Stimulated activated naive CD8-positive, alpha-beta T cell treated with anti-CD3 and anti-CD28 coated beads, Interleukin-15, amount 100 ng/mL, for 72 hours (primary cell): ENCODE measurements around the gene SPHK2.

Source experiments
- ATAC-seq: fragments of 150-1000 bp; cut with Tn5 transposase; 2 replicates; pipeline ENCODE4 v1.10.0; 2021; ENCODE audit warnings: mild to moderate bottlenecking, moderate library complexity
- DNase-seq, 2 donors: peaks; one replicate each; pipeline ENCODE4 v3.0.0; 2021 to 2022
- H3K27ac Mint-ChIP-seq, 2 donors: one replicate each; pipeline ENCODE4 v1.8.0; 2022; ENCODE audit warnings: mild to moderate bottlenecking in 2 of 2, mixed read lengths in 2 of 2, moderate library complexity in 2 of 2
- H3K27me3 Mint-ChIP-seq: one replicate; pipeline ENCODE4 v1.8.0; 2022; ENCODE audit warnings: mixed read lengths
- H3K4me1 Mint-ChIP-seq: one replicate; pipeline ENCODE4 v1.8.0; 2022; ENCODE audit warnings: mild to moderate bottlenecking, mixed read lengths
- H3K4me3 Mint-ChIP-seq, 2 donors: one replicate each; pipeline ENCODE4 v1.8.0; 2022; ENCODE audit warnings: mild to moderate bottlenecking in 2 of 2, mixed read lengths in 2 of 2, moderate library complexity in 1 of 2
- H3K9me3 Mint-ChIP-seq, 2 donors: one replicate each; pipeline ENCODE4 v1.8.0; 2022; ENCODE audit warnings: mixed read lengths in 2 of 2

Gene SPHK2

GRCh38 chr19:48614436-48615230 is 4.7 kb upstream of the SPHK2 start, which contains the start of gene FAM83E:
Gene FAM83E (minus strand): TSS chr19:48615076. CDS start chr19:48613372, 1,704 bp downstream.
- Mint-ChIP-seq H3K27me3 (no peaks in the 10 kb centered on the region), H3K27ac (peak within 1 kb of the TSS in 1 of 2 donors; percentile 100), H3K9me3 (no peaks in the 10 kb centered on the region), H3K4me3 (peak within 1 kb of the TSS in 1 of 2 donors; percentile 89), H3K4me1 (peaks cover 47% of the 10 kb centered on the region)
- no peak for DNase-seq
- ATAC-seq = no peak

DNA sequence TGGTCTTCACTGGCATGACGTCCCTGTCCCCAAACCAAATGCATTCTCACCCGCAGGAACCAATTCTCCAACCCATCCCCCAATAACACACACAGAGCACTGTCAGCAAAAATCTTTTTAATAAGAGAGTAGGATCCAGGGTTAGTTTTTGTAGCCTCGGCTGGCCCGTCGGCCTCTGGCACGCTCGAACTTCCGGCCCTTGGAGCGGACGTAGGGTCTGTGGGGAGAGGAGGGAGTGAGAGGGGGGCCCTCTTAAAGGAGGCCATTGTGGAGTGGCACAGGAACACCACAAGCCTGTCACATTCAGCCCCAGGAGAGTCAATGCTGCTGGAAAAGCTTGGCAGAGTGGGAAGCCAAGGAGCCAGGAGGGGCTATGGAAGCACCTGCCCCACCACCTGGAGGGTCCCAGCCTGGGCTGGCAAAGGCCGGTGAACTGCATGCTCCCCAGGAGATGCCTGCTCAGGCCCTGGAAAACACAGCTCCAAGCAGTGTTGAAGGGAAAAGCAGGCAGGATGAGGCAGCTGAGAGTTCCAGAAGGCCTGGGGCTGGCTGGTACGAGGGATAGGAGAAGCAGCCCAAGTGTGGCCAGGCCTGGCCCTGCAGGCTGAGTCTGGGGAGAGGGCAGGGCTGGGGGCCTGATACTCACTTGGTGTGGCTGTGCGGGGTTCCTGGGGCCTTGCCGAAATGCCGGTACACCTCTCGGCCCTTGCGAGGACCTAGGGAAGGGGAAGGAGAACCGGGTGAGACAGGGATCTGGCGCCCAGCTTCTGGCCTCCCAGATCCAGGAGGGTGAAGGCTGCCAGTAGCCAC is 3.9 kb upstream of the SPHK2 start:
- H3K27me3 Mint-ChIP-seq = no peaks in the 10 kb centered on the region
- H3K4me1 Mint-ChIP-seq = peaks cover 54% of the 10 kb centered on the region
- no peak for ATAC-seq
- H3K4me3 Mint-ChIP-seq = peak overlapping the region in 1 of 2 donors; percentile 89
- peak overlapping the region in 1 of 2 donors; percentile 100 for H3K27ac Mint-ChIP-seq
- no peaks in the 10 kb centered on the region for H3K9me3 Mint-ChIP-seq
- no peak for DNase-seq

DNA sequence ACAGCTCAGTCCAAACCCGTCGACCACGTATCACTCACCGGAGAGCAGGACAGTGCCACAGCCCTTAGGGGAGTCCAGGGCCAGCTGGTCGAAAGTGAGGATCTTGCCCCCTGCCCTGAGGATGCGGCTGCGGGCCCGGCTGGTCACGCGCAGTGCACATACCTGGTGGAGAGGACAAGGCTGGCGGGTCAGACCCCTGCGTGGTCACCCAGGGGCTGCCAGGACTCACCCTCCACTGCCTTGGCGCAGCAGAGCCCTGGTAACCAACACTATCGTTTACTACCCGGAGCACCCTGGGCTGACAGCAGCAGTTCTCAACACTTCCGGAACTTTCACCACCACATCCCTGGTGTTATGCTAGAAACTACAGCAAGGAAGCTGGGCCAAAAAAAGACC is 3.3 kb upstream of the SPHK2 start:
- no peaks in the 10 kb centered on the region for H3K27me3 Mint-ChIP-seq
- DNase-seq (no peak), ATAC-seq (no peak)
- H3K4me3 Mint-ChIP-seq = peak overlapping the region; percentile 89 to 94
- no peaks in the 10 kb centered on the region for H3K9me3 Mint-ChIP-seq
- peak overlapping the region; percentile 69 to 100 for H3K27ac Mint-ChIP-seq
- peaks cover 55% of the 10 kb centered on the region for H3K4me1 Mint-ChIP-seq

DNA sequence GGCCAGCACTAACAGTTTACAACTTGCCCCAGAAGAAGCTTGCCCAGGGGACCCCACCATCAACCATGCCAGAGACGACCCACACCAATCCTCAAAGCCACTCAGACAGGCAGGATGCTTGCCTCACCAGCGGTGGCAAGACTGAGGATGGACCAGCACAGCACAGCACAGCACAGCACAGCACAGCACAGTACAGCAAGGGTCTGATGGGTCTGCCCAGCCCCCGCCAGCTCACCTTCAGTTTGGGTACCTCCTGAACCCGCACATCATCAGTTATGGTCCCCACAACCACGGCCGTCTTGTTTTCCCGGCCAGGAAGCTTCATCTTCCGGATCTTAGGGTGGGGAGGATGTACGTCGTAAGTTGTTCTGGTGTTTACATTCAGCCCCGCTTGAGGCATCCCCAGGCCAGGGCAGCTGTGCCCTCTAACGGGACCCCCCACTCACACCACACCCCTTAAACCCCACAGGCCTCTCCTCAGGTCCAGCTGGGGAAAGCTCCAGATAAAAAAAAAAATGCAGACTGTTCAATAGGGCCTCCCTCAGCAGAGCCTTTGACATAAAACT is 2.7 kb upstream of the SPHK2 start:
- DNase-seq (no peak), ATAC-seq (no peak)
- Mint-ChIP-seq H3K27me3 (no peaks in the 10 kb centered on the region), H3K4me1 (peaks cover 60% of the 10 kb centered on the region), H3K27ac (peak overlapping the region; percentile 69 to 100), H3K4me3 (peak overlapping the region; percentile 89 to 94), H3K9me3 (no peaks in the 10 kb centered on the region)

GRCh38 chr19:48617146-48617937 is 2.0 kb upstream of the SPHK2 start:
- no peaks in the 10 kb centered on the region for H3K9me3 Mint-ChIP-seq

GRCh38 chr19:48618278-48618915 is 909 bp upstream of the SPHK2 start:
- H3K27ac Mint-ChIP-seq = peak overlapping the region; percentile 98 to 100

More at GRCh38 chr19:48617146-48617937, 2.0 kb upstream of the SPHK2 start:
- peaks cover 66% of the 10 kb centered on the region for H3K4me1 Mint-ChIP-seq
- DNase-seq (no peak), ATAC-seq (no peak)
- H3K27ac Mint-ChIP-seq = peak overlapping the region; percentile 98 to 100
- peak overlapping the region; percentile 89 to 94 for H3K4me3 Mint-ChIP-seq
- no peaks in the 10 kb centered on the region for H3K27me3 Mint-ChIP-seq

GRCh38 chr19:48619692-48620585 is 633 bp downstream of the SPHK2 start:
- Mint-ChIP-seq H3K27me3 (no peaks in the 10 kb centered on the region), H3K4me1 (peaks cover 83% of the 10 kb centered on the region), H3K27ac (peak overlapping the region; percentile 98 to 100), H3K9me3 (no peaks in the 10 kb centered on the region), H3K4me3 (peak overlapping the region; percentile 89 to 94)
- DNase-seq (no peak), ATAC-seq (no peak)

More at GRCh38 chr19:48618278-48618915, 909 bp upstream of the SPHK2 start:
- Mint-ChIP-seq H3K4me3 (peak overlapping the region; percentile 89 to 94), H3K4me1 (peaks cover 75% of the 10 kb centered on the region), H3K9me3 (no peaks in the 10 kb centered on the region), H3K27me3 (no peaks in the 10 kb centered on the region)
- no peak for DNase-seq
- ATAC-seq = no peak

DNA sequence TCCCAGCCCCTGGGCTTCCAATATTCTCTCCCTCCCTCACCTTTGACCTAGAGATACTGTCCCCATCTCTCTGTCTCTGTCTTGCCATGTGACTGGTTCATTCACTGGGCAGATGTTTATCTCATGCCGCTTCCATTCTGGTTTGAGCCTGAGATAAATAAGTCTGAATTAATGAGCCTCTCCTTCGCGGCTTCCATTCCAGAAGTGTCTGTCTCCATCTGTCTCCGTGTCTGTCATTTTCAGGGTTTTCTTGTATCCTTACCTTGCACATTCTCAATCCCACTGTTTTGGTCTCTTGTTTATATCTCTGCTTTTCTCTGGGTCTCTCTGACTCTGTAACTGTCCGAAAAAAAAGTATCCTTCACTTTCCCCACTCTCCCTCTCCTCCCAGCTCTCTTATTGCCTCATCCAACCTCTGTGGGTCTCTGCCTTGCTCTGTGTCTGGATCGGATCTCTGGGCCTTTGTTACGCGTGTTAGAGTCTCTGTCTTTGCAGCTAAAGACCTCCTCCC is 4.3 kb downstream of the SPHK2 start:
- DNase-seq = no peak
- H3K9me3 Mint-ChIP-seq = no peaks in the 10 kb centered on the region
- H3K4me1 Mint-ChIP-seq = peaks cover 83% of the 10 kb centered on the region

GRCh38 chr19:48624067-48624594 is 4.8 kb downstream of the SPHK2 start:
- peak overlapping the region; percentile 95 to 96 for H3K27ac Mint-ChIP-seq
- ATAC-seq (peak; percentile 81), DNase-seq (peak; percentile 98)
- H3K27me3 Mint-ChIP-seq = no peaks in the 10 kb centered on the region
- no peaks in the 10 kb centered on the region for H3K9me3 Mint-ChIP-seq
- H3K4me1 Mint-ChIP-seq = peaks cover 85% of the 10 kb centered on the region
- H3K4me3 Mint-ChIP-seq = peak overlapping the region; percentile 92 to 94

More for the DNA sequence above, 4.3 kb downstream of the SPHK2 start:
- peak overlapping the region; percentile 95 to 96 for H3K27ac Mint-ChIP-seq
- peak overlapping the region; percentile 92 to 94 for H3K4me3 Mint-ChIP-seq
- no peaks in the 10 kb centered on the region for H3K27me3 Mint-ChIP-seq
- no peak for ATAC-seq

DNA sequence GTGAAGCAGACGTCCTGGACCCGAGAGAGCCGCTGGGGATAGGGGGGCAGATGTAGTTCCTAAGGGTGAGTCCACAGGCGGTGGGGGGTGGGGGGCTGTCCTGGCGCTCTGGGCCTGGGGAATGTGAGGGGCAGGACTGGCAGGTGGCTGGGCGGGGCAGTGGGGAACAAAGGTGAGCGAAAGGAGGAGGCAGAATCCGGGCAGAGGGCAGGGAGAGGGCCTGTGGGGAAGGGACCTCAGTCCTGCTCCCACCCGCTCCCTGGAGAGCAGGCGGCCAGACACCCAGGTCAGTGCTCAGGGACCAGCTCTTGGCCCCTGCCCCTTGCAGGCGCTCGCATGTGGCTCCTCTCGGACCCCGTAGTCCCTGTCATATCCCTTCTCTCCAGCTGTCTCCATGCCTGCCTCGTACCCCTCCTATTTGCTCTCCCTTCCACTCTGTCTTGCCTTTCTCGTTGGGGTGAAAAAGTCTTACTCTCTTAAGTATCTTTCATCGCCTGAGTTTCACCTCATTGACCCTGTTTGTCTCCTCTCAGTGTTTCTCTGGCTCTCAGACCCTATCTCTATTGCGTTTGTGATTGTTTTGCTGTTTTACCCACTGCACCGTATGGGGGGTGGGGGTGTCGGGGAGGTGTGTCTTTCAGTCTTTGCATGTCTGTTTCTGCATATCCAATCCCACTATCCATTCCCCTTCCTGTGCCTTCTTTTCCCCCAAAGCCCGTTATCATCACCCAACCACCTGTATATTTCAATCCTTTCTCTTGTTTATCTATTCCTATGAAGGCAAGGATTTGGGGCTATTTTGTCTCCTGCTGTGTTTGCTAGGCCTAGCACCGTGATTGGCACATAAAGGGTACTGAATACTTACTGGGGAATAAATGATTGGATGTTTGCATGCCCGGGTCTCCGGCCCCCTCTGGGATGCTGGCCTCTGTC is 5.8 kb downstream of the SPHK2 start:
- peaks cover 86% of the 10 kb centered on the region for H3K4me1 Mint-ChIP-seq
- DNase-seq (no peak), ATAC-seq (no peak)
- no peaks in the 10 kb centered on the region for H3K9me3 Mint-ChIP-seq
- H3K27me3 Mint-ChIP-seq = no peaks in the 10 kb centered on the region
- H3K4me3 Mint-ChIP-seq = peak overlapping the region; percentile 92 to 94
- peak overlapping the region; percentile 36 to 60 for H3K27ac Mint-ChIP-seq

- peak overlapping the region in 1 of 2 donors; percentile 51 for H3K4me3 Mint-ChIP-seq
- H3K27ac Mint-ChIP-seq = no peak overlapping the region
- no peaks in the 10 kb centered on the region for H3K9me3 Mint-ChIP-seq
- DNase-seq (no peak), ATAC-seq (no peak)
- peaks cover 89% of the 10 kb centered on the region for H3K4me1 Mint-ChIP-seq
- no peaks in the 10 kb centered on the region for H3K27me3 Mint-ChIP-seq
Observed at GRCh38 chr19:48625891-48626327, 6.6 kb downstream of the SPHK2 start.

DNA sequence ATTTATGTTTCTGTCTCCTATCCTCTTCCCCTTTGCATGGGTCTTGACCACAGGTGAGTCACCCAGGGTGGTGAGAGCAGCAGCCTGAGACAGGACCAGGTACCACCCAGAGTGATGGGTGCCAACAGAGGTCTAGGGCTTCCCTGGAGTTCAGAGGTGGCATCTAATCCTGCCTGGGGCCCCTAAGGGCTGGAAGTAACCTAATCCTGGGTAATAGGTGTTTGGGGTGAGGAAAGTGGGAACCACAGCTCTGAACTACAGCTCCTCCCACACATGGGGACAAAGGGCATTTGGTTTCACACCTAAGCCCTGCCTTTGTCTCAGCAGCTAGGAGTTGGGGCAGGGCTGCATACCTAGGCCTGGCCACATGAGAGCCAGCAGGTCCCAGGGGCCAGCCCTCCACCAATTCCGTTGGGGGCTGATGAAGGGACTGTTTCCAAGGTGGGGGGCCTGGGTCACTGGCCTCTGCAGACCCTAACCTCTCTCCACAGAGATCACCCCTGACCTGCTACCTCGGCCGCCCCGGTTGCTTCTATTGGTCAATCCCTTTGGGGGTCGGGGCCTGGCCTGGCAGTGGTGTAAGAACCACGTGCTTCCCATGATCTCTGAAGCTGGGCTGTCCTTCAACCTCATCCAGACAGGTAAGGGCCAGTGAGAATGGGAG is 8.0 kb downstream of the SPHK2 start:
- no peaks in the 10 kb centered on the region for H3K9me3 Mint-ChIP-seq
- no peaks in the 10 kb centered on the region for H3K27me3 Mint-ChIP-seq
- H3K4me1 Mint-ChIP-seq = peaks cover 80% of the 10 kb centered on the region
- DNase-seq = peak in 1 of 2 donors; percentile 47
- H3K4me3 Mint-ChIP-seq = peak overlapping the region in 1 of 2 donors; percentile 38
- peak overlapping the region in 1 of 2 donors; percentile 39 for H3K27ac Mint-ChIP-seq
- peak; percentile 39 for ATAC-seq
